Panc1 (cell line): Measurements from ENCODE around the gene PISD. TPM values are rescaled to one million over a fixed set of nuclear protein-coding genes. Genes with fewer than 3 reads are reported as not detected.

Experiments
- ATAC-seq: fragments of 200-7000 bp; cut with Tn5 transposase; 2 replicates; pipeline ENCODE4 v1.9.1; 2020; ENCODE audit warnings: mild to moderate bottlenecking, moderate library complexity
- BruUV-seq: library from RNA; stranded (reverse); fragments of 400-500 nt; replicated peaks from 2 replicates; lab custom pipeline; 2021; lab: Mats Ljungman, UMichigan
- CTCF ChIA-PET: fragments of 300-600 bp; sonication (Branson Sonifier 250); formaldehyde crosslinking; loops from one replicate; lab custom pipeline; 2022; ENCODE audit warnings: antibody characterized with exemption; lab: Charles Lee
- POLR2A ChIA-PET: fragments of 300-600 bp; sonication (Branson Sonifier 250); formaldehyde crosslinking; loops from one replicate; lab custom pipeline; 2022; ENCODE audit warnings: antibody characterized with exemption; lab: Charles Lee
- DNase-seq: peaks from one replicate; pipeline ENCODE4 v3.0.0-alpha.2; 2010; ENCODE audit warnings: low read depth, low spot score
- H3K27ac ChIP-seq: 2 replicates; pipeline ENCODE4 v1.5.1; 2011; ENCODE audit warnings: mild to moderate bottlenecking, low read length, inconsistent platforms
- H3K27me3 ChIP-seq: fragments of 200-500 bp; sonication (Bioruptor generic); 2 replicates; pipeline ENCODE4 v1.6.0; 2014; ENCODE audit warnings: low read length, inconsistent platforms; ENCODE audit not compliant: control insufficient read depth, insufficient read depth
- H3K36me3 ChIP-seq: fragments of 200-500 bp; sonication (Bioruptor generic); 2 replicates; pipeline ENCODE4 v1.5.1; 2014; ENCODE audit warnings: inconsistent platforms, mild to moderate bottlenecking, low read length, moderate library complexity; ENCODE audit not compliant: control insufficient read depth, insufficient read depth
- H3K4me1 ChIP-seq: 2 replicates; pipeline ENCODE4 v1.5.1; 2011; ENCODE audit warnings: inconsistent platforms, mild to moderate bottlenecking, low read length, moderate library complexity; ENCODE audit not compliant: control insufficient read depth, insufficient read depth
- H3K4me3 ChIP-seq, 2 experiments: 2 replicates each; pipeline ENCODE4 v1.5.1; 2011 to 2012; ENCODE audit warnings: low read depth in 2 of 2, low read length in 2 of 2, mild to moderate bottlenecking in 2 of 2, inconsistent platforms in 1 of 2, moderate library complexity in 1 of 2
- H3K9me3 ChIP-seq: fragments of 200-500 bp; sonication (Bioruptor generic); 2 replicates; pipeline ENCODE4 v1.5.1; 2014; ENCODE audit warnings: low read depth, mild to moderate bottlenecking, inconsistent platforms, low read length, moderate library complexity; ENCODE audit not compliant: control insufficient read depth, insufficient read depth
- POLR2AphosphoS5 ChIP-seq: IDR thresholded peaks from 2 replicates; pipeline ENCODE4 v1.6.1; 2012; ENCODE audit warnings: mild to moderate bottlenecking, low read depth, low read length, moderate library complexity
- SIN3A ChIP-seq: IDR thresholded peaks from 2 replicates; pipeline ENCODE4 v1.6.1; 2012; ENCODE audit warnings: low read depth, mild to moderate bottlenecking, low read length, moderate library complexity, borderline replicate concordance; ENCODE audit not compliant: insufficient read depth
- TCF7L2 ChIP-seq: IDR thresholded peaks from 2 replicates; pipeline ENCODE4 v1.6.1; 2011; ENCODE audit warnings: mild to moderate bottlenecking, low read depth, low read length, inconsistent platforms
- in situ Hi-C: cut with HindIII; loops from 2 replicates; pipeline ENCODE4 v1.10.0; 2016; ENCODE audit warnings: low sequenced_read_pairs, low pct_unique_long_range_greater_than_20kb
- intact Hi-C: fragments of 100-400 bp; cut with micrococcal nuclease; formaldehyde crosslinking; loops from one replicate; pipeline ENCODE4 v1.10.0; 2022; ENCODE audit not compliant: unreplicated experiment
- total RNA-seq: library from RNA; stranded (reverse); gene quantifications from one replicate; pipeline ENCODE4 v1.2.1, GENCODE V29; 2021; ENCODE audit not compliant: unreplicated experiment
- TF ChIP-seq, protein P1 (sequence below), 2 experiments: IDR thresholded peaks; 2 replicates each; pipeline ENCODE4 v1.6.1; 2011 to 2012; ENCODE audit warnings: low read depth in 2 of 2, control low read depth in 1 of 2, low read length in 1 of 2, mild to moderate bottlenecking in 1 of 2, moderate library complexity in 1 of 2; ENCODE audit not compliant: insufficient read depth in 1 of 2
- TF ChIP-seq, protein P2 (sequence below): fragments of 450-650 bp; IDR thresholded peaks from 2 replicates; pipeline ENCODE4 v1.5.1; 2017; ENCODE audit warnings: mild to moderate bottlenecking

Gene PISD
- total RNA-seq, 1 experiment from 2014 or later: 33.8 TPM

DNA sequence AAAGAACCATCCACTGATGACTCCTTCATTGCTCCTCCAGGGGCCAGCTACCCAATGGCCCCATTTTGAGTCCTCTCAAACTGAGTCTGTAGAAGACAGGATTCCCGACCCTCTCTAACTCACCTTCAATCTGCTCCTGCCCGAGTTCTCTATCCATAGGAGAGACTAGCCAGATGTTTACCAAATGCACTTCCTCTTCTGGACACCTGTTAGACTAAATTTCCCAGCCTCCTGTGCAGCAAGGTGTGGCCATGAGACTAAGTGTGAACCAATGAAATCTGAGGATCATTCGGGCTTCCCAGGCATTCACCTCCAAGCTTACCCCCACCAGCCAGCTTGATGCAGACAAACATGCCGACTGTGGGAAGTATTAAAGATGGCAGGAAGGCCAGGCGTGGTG is 7.6 kb downstream of the PISD start:
- ChIA-PET CTCF (no interaction called here), POLR2A (no interaction called here)
- H3K4me3 ChIP-seq: no peak overlapping the region
- H3K27me3 ChIP-seq: no peaks in the 10 kb centered on the region
- DNase-seq (no peak), ATAC-seq (no peak)
- TF ChIP-seq, protein P1, sequence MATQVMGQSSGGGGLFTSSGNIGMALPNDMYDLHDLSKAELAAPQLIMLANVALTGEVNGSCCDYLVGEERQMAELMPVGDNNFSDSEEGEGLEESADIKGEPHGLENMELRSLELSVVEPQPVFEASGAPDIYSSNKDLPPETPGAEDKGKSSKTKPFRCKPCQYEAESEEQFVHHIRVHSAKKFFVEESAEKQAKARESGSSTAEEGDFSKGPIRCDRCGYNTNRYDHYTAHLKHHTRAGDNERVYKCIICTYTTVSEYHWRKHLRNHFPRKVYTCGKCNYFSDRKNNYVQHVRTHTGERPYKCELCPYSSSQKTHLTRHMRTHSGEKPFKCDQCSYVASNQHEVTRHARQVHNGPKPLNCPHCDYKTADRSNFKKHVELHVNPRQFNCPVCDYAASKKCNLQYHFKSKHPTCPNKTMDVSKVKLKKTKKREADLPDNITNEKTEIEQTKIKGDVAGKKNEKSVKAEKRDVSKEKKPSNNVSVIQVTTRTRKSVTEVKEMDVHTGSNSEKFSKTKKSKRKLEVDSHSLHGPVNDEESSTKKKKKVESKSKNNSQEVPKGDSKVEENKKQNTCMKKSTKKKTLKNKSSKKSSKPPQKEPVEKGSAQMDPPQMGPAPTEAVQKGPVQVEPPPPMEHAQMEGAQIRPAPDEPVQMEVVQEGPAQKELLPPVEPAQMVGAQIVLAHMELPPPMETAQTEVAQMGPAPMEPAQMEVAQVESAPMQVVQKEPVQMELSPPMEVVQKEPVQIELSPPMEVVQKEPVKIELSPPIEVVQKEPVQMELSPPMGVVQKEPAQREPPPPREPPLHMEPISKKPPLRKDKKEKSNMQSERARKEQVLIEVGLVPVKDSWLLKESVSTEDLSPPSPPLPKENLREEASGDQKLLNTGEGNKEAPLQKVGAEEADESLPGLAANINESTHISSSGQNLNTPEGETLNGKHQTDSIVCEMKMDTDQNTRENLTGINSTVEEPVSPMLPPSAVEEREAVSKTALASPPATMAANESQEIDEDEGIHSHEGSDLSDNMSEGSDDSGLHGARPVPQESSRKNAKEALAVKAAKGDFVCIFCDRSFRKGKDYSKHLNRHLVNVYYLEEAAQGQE (IDR thresholded peaks at IDR 0.05; ENCODE audit: insufficient read depth in 1 of 2, low read depth in 2 of 2, low read length in 1 of 2): no peak
- TF ChIP-seq TCF7L2: no peak
- TF ChIP-seq POLR2AphosphoS5: no peak
- TF ChIP-seq, protein P2, sequence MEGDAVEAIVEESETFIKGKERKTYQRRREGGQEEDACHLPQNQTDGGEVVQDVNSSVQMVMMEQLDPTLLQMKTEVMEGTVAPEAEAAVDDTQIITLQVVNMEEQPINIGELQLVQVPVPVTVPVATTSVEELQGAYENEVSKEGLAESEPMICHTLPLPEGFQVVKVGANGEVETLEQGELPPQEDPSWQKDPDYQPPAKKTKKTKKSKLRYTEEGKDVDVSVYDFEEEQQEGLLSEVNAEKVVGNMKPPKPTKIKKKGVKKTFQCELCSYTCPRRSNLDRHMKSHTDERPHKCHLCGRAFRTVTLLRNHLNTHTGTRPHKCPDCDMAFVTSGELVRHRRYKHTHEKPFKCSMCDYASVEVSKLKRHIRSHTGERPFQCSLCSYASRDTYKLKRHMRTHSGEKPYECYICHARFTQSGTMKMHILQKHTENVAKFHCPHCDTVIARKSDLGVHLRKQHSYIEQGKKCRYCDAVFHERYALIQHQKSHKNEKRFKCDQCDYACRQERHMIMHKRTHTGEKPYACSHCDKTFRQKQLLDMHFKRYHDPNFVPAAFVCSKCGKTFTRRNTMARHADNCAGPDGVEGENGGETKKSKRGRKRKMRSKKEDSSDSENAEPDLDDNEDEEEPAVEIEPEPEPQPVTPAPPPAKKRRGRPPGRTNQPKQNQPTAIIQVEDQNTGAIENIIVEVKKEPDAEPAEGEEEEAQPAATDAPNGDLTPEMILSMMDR: no peak
- H3K4me1 ChIP-seq: peaks cover 15% of the 10 kb centered on the region
- BruUV-seq: no TSS peak
- intact Hi-C loops: no loop called here
- peak overlapping the region; percentile 48 for H3K27ac ChIP-seq
- H3K9me3 ChIP-seq: no peaks in the 10 kb centered on the region
- no peaks in the 10 kb centered on the region for H3K36me3 ChIP-seq
- in situ Hi-C loops: no loop called here

DNA sequence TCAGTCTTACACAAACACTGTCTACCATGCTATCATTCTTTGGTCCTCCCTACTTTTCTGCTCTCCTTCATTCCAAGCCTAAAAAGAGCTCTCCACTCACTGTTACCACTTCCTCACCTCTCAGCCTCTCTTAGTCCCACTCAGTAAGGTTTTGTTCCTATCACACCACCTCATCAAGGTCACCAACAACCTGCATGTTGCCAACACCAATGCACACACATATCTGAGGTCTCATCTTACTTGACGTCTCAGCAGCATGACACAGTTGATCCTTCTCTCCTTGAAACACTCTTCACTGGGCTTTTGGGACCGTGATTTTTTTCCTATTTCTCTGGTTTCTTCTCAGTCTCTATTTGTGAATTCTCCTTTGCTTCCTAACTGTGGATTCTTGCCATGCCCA is 8.1 kb downstream of the PISD start:
- H3K4me3 ChIP-seq: no peak overlapping the region
- in situ Hi-C loops (no loop called here), intact Hi-C loops (no loop called here)
- BruUV-seq: no TSS peak
- no peaks in the 10 kb centered on the region for H3K27me3 ChIP-seq
- ATAC-seq (no peak), DNase-seq (no peak)
- TF ChIP-seq, protein P1 (IDR thresholded peaks at IDR 0.05; ENCODE audit: insufficient read depth in 1 of 2, low read depth in 2 of 2, low read length in 1 of 2): no peak
- TF ChIP-seq SIN3A (no peak), TCF7L2 (no peak), POLR2AphosphoS5 (no peak)
- TF ChIP-seq, protein P2: no peak
- H3K27ac ChIP-seq: peak overlapping the region; percentile 48
- CTCF ChIA-PET: interaction anchor here (0.6 kb wide), 1 partner anchor 313 kb away, joined by 7 read pairs; no protein-coding TSS in a partner anchor
- H3K9me3 ChIP-seq: no peaks in the 10 kb centered on the region
- H3K4me1 ChIP-seq: peaks cover 10% of the 10 kb centered on the region
- H3K36me3 ChIP-seq: no peaks in the 10 kb centered on the region
- POLR2A ChIA-PET: no interaction called here
